Stimulated activated CD8-positive, alpha-beta memory T cell treated with anti-CD3 and anti-CD28 coated beads, Interleukin-7, amount 100 ng/mL, for 48 hours (primary cell): ENCODE measurements around the gene HHIP.

Experiments
- DNase-seq, 2 donors: peaks; one replicate each; pipeline ENCODE4 v3.0.0-alpha.2; 2020; ENCODE audit warnings: low read depth in 1 of 2; ENCODE audit errors: extremely low read depth in 1 of 2

HHIP gene

GRCh38 chr4:144645631-144646522 is at the start of gene HHIP:
Gene HHIP (plus strand): TSS chr4:144646156. CDS start chr4:144646676, 520 bp downstream.
- DNase-seq, result no peak

- DNase-seq, result no peak
Observed at GRCh38 chr4:144597171-144597570, 48.8 kb upstream of the HHIP start.

- no peak for DNase-seq
Observed at GRCh38 chr4:144599621-144600020, 46.3 kb upstream of the HHIP start.

GRCh38 chr4:144611850-144612249 is 34.1 kb upstream of the HHIP start:
- no peak for DNase-seq

- DNase-seq, result no peak
Observed at GRCh38 chr4:144614850-144615585, 30.9 kb upstream of the HHIP start.

- DNase-seq, result no peak
Observed at GRCh38 chr4:144621681-144622080, 24.3 kb upstream of the HHIP start.

GRCh38 chr4:144627663-144628076 is 18.3 kb upstream of the HHIP start:
- no peak for DNase-seq

GRCh38 chr4:144633215-144633614 is 12.7 kb upstream of the HHIP start:
- no peak for DNase-seq

GRCh38 chr4:144634978-144635747 is 10.8 kb upstream of the HHIP start:
- no peak for DNase-seq

GRCh38 chr4:144644368-144645101 is 1.4 kb upstream of the HHIP start:
- DNase-seq, result no peak

- DNase-seq, result no peak
Observed at GRCh38 chr4:144645102-144645630, 790 bp upstream of the HHIP start.

GRCh38 chr4:144646523-144647094 is 653 bp downstream of the HHIP start:
- DNase-seq, result no peak

- no peak for DNase-seq
Observed at GRCh38 chr4:144647095-144647561, 1.2 kb downstream of the HHIP start.

- no peak for DNase-seq
Observed at GRCh38 chr4:144647590-144647989, 1.6 kb downstream of the HHIP start.

- DNase-seq, result no peak
Observed at GRCh38 chr4:144648042-144648441, 2.1 kb downstream of the HHIP start.

GRCh38 chr4:144649646-144650045 is 3.7 kb downstream of the HHIP start:
- no peak for DNase-seq

- no peak for DNase-seq
Observed at GRCh38 chr4:144650311-144651005, 4.5 kb downstream of the HHIP start.

GRCh38 chr4:144653781-144654545 is 8.0 kb downstream of the HHIP start:
- no peak for DNase-seq
